ENCODE results near the gene CDH5. TPM values are rescaled to one million over a fixed set of nuclear protein-coding genes. Genes with fewer than 3 reads are reported as not detected.

CDH5 gene
- total RNA-seq, 2 donors from 2014 or later, result 21.1 to 40.0 TPM

- Histone ChIP-seq H3K27me3 (replicated peaks; ENCODE audit: insufficient read depth) (no peaks in the 10 kb centered on the region), H3K9me3 (peaks cover 3% of the 10 kb centered on the region), H3K4me1 (ENCODE audit: control insufficient read depth in 1 of 2, low read depth in 2 of 2) (no peaks in the 10 kb centered on the region), H3K27ac (no peak overlapping the region), H3K36me3 (no peaks in the 10 kb centered on the region), H3K4me3 (no peak overlapping the region)
- TF ChIP-seq CTCF (IDR thresholded peaks at IDR 0.05), result no peak
- DNase-seq (ENCODE audit: low spot score), result no peak
- ATAC-seq (ENCODE audit: insufficient number of reproducible peaks, low FRiP score, low read depth), result no peak
These were observed 50.6 kb downstream of the CDH5 start for GRCh38 chr16:66416939-66417700.

GRCh38 chr16:66418165-66418962 is 51.9 kb downstream of the CDH5 start:
- no peaks in the 10 kb centered on the region for H3K9me3 ChIP-seq
- H3K36me3 ChIP-seq, result no peaks in the 10 kb centered on the region
- DNase-seq (ENCODE audit: low spot score) (no peak), ATAC-seq (ENCODE audit: insufficient number of reproducible peaks, low FRiP score, low read depth) (no peak)
- H3K27ac ChIP-seq, result no peak overlapping the region
- no peak for TF ChIP-seq CTCF (IDR thresholded peaks at IDR 0.05)
- H3K4me3 ChIP-seq, result no peak overlapping the region
- no peaks in the 10 kb centered on the region for H3K4me1 ChIP-seq (ENCODE audit: control insufficient read depth in 1 of 2, low read depth in 2 of 2)
- no peaks in the 10 kb centered on the region for H3K27me3 ChIP-seq (replicated peaks; ENCODE audit: insufficient read depth)

GRCh38 chr16:66419527-66419926 is 53.0 kb downstream of the CDH5 start:
- no peaks in the 10 kb centered on the region for H3K36me3 ChIP-seq
- DNase-seq (ENCODE audit: low spot score) (no peak), ATAC-seq (ENCODE audit: insufficient number of reproducible peaks, low FRiP score, low read depth) (no peak)
- H3K27ac ChIP-seq, result no peak overlapping the region
- TF ChIP-seq CTCF (IDR thresholded peaks at IDR 0.05), result no peak
- H3K27me3 ChIP-seq (replicated peaks; ENCODE audit: insufficient read depth), result no peaks in the 10 kb centered on the region
- H3K4me3 ChIP-seq, result no peak overlapping the region
- no peaks in the 10 kb centered on the region for H3K4me1 ChIP-seq (ENCODE audit: control insufficient read depth in 1 of 2, low read depth in 2 of 2)
- H3K9me3 ChIP-seq, result no peaks in the 10 kb centered on the region

- Histone ChIP-seq H3K27me3 (replicated peaks; ENCODE audit: insufficient read depth) (no peaks in the 10 kb centered on the region), H3K27ac (no peak overlapping the region), H3K4me3 (no peak overlapping the region), H3K9me3 (no peaks in the 10 kb centered on the region), H3K36me3 (no peaks in the 10 kb centered on the region), H3K4me1 (ENCODE audit: control insufficient read depth in 1 of 2, low read depth in 2 of 2) (no peaks in the 10 kb centered on the region)
- no peak for DNase-seq (ENCODE audit: low spot score)
- no peak for TF ChIP-seq CTCF (IDR thresholded peaks at IDR 0.05)
- ATAC-seq (ENCODE audit: insufficient number of reproducible peaks, low FRiP score, low read depth), result no peak
These were observed 53.9 kb downstream of the CDH5 start for GRCh38 chr16:66420396-66420795.

GRCh38 chr16:66421891-66422290 is 55.4 kb downstream of the CDH5 start:
- no peak for TF ChIP-seq CTCF (IDR thresholded peaks at IDR 0.05)
- Histone ChIP-seq H3K27ac (no peak overlapping the region), H3K36me3 (no peaks in the 10 kb centered on the region), H3K27me3 (replicated peaks; ENCODE audit: insufficient read depth) (no peaks in the 10 kb centered on the region), H3K4me3 (no peak overlapping the region), H3K4me1 (ENCODE audit: control insufficient read depth in 1 of 2, low read depth in 2 of 2) (peaks cover 0 to 7% of the 10 kb centered on the region in 2 donors), H3K9me3 (no peaks in the 10 kb centered on the region)
- ATAC-seq (ENCODE audit: insufficient number of reproducible peaks, low FRiP score, low read depth) (no peak), DNase-seq (ENCODE audit: low spot score) (no peak)
